Mesenchymal stem cell (in vitro differentiated cells and primary cell): ENCODE results near the gene DUSP9.

Experiments used
- DNase-seq: peaks from one replicate; pipeline ENCODE4 v3.0.0-alpha.2; 2013
- H2AFZ ChIP-seq: one replicate; pipeline ENCODE4 v1.6.1; 2013; ENCODE audit warnings: low read depth, mild to moderate bottlenecking, control low read depth, inconsistent platforms, low read length, moderate library complexity
- H2AK5ac ChIP-seq: 2 replicates; pipeline ENCODE4 v1.6.1; 2013; ENCODE audit warnings: low read length, moderate library complexity, mild to moderate bottlenecking, inconsistent platforms; ENCODE audit not compliant: severe bottlenecking
- H2BK120ac ChIP-seq: one replicate; pipeline ENCODE4 v1.6.1; 2013; ENCODE audit warnings: low read depth, mild to moderate bottlenecking, inconsistent platforms, low read length, moderate library complexity
- H2BK12ac ChIP-seq, 2 experiments: one replicate each; pipeline ENCODE4 v1.6.1; 2013; ENCODE audit warnings: inconsistent platforms in 2 of 2, low read length in 2 of 2, mild to moderate bottlenecking in 2 of 2, moderate library complexity in 2 of 2, control low read depth in 1 of 2
- H2BK15ac ChIP-seq: one replicate; pipeline ENCODE4 v1.6.1; 2013; ENCODE audit warnings: mild to moderate bottlenecking, low read depth, inconsistent platforms; ENCODE audit not compliant: poor library complexity, severe bottlenecking
- H2BK5ac ChIP-seq: 2 replicates; pipeline ENCODE4 v1.6.1; 2013; ENCODE audit warnings: low read depth, mild to moderate bottlenecking, low read length, control low read depth, inconsistent platforms; ENCODE audit not compliant: poor library complexity, severe bottlenecking
- H3K14ac ChIP-seq, 2 experiments: one replicate each; pipeline ENCODE4 v1.6.1; 2013; ENCODE audit warnings: inconsistent platforms in 2 of 2, low read length in 2 of 2, control low read depth in 1 of 2, mild to moderate bottlenecking in 1 of 2, moderate library complexity in 1 of 2
- H3K18ac ChIP-seq, 2 experiments: one replicate each; pipeline ENCODE4 v1.6.1; 2013; ENCODE audit warnings: inconsistent platforms in 2 of 2, low read length in 2 of 2, control low read depth in 1 of 2, low read depth in 1 of 2, mild to moderate bottlenecking in 1 of 2
- H3K23ac ChIP-seq, 2 experiments: one replicate each; pipeline ENCODE4 v1.6.1; 2013; ENCODE audit warnings: inconsistent platforms in 2 of 2, low read length in 2 of 2, mild to moderate bottlenecking in 2 of 2, moderate library complexity in 2 of 2, control low read depth in 1 of 2
- H3K27ac ChIP-seq: 2 replicates; pipeline ENCODE4 v1.5.1; 2013; ENCODE audit warnings: mild to moderate bottlenecking, moderate library complexity, low read length, control low read depth, inconsistent platforms; ENCODE audit not compliant: poor library complexity, severe bottlenecking
- H3K27me3 ChIP-seq, 2 experiments: 2 replicates each; pipeline versions ENCODE4 v1.6.1 to v1.7.0; 2013; ENCODE audit warnings: low read length in 2 of 2, mild to moderate bottlenecking in 2 of 2, moderate library complexity in 2 of 2, control low read depth in 1 of 2, inconsistent platforms in 1 of 2; ENCODE audit not compliant: control insufficient read depth in 1 of 2, insufficient read depth in 1 of 2
- H3K36me3 ChIP-seq, 2 experiments: 2 replicates each; pipeline versions ENCODE4 v1.6.1 to v1.7.0; 2013; ENCODE audit warnings: low read length in 2 of 2, control low read depth in 1 of 2, inconsistent platforms in 1 of 2, low read depth in 1 of 2, mild to moderate bottlenecking in 1 of 2; ENCODE audit not compliant: insufficient read depth in 2 of 2, control insufficient read depth in 1 of 2
- H3K4ac ChIP-seq, 2 experiments: one replicate each; pipeline ENCODE4 v1.6.1; 2013; ENCODE audit warnings: inconsistent platforms in 2 of 2, low read length in 2 of 2, mild to moderate bottlenecking in 2 of 2, moderate library complexity in 2 of 2, control low read depth in 1 of 2, low read depth in 1 of 2
- H3K4me1 ChIP-seq: 2 replicates; pipeline ENCODE4 v1.6.1; 2013; ENCODE audit warnings: low read depth, low read length, control low read depth; ENCODE audit not compliant: control insufficient read depth, insufficient read depth
- H3K4me2 ChIP-seq: 2 replicates; pipeline ENCODE4 v1.6.1; 2013; ENCODE audit warnings: low read length, mild to moderate bottlenecking, inconsistent platforms; ENCODE audit not compliant: poor library complexity, severe bottlenecking
- H3K4me3 ChIP-seq, 2 experiments: 2 replicates each; pipeline versions ENCODE4 v1.5.1 to v1.7.0; 2013; ENCODE audit warnings: low read length in 2 of 2, mild to moderate bottlenecking in 2 of 2, control low read depth in 1 of 2, low read depth in 1 of 2; ENCODE audit not compliant: insufficient read depth in 1 of 2
- H3K79me1 ChIP-seq: replicated peaks from 2 replicates; pipeline ENCODE4 v1.6.1; 2013; ENCODE audit warnings: mild to moderate bottlenecking, control low read depth, low read length, inconsistent platforms; ENCODE audit not compliant: poor library complexity, severe bottlenecking
- H3K9ac ChIP-seq: 2 replicates; pipeline ENCODE4 v1.7.0; 2013; ENCODE audit warnings: mild to moderate bottlenecking, low read length, moderate library complexity
- H3K9me3 ChIP-seq: 2 replicates; pipeline ENCODE4 v1.7.0; 2013; ENCODE audit warnings: mild to moderate bottlenecking, low read length; ENCODE audit not compliant: control insufficient read depth
- H4K8ac ChIP-seq: one replicate; pipeline ENCODE4 v1.6.1; 2013; ENCODE audit warnings: inconsistent platforms, mild to moderate bottlenecking, low read length, moderate library complexity
- H4K91ac ChIP-seq: one replicate; pipeline ENCODE4 v1.6.1; 2013; ENCODE audit warnings: mild to moderate bottlenecking, low read length, inconsistent platforms
- WGBS: methylation state at CpG from one replicate; pipeline ENCODE4 v1.1.7; 2013; ENCODE audit warnings: mixed read lengths; 5-methylcytosine and 5-hydroxymethylcytosine counted together

DUSP9 gene

GRCh38 chrX:153628129-153628528 lies 18.9 kb upstream of the DUSP9 start:
- Histone ChIP-seq H3K23ac (no peak overlapping the region), H3K4me1 (peaks cover 30% of the 10 kb centered on the region), H3K4me2 (no peak overlapping the region), H2BK120ac (no peak overlapping the region), H3K9ac (no peak overlapping the region), H3K27me3 (peaks cover 0 to 75% of the 10 kb centered on the region in 2 experiments), H3K9me3 (peaks cover 24% of the 10 kb centered on the region), H3K36me3 (no peaks in the 10 kb centered on the region), H3K14ac (no peak overlapping the region), H2BK12ac (no peak overlapping the region), H3K4me3 (no peak overlapping the region), H2BK15ac (no peak overlapping the region), H4K91ac (no peak overlapping the region), H3K4ac (no peak overlapping the region), H3K27ac (peak overlapping the region; percentile 30), H2AFZ (no peak overlapping the region), H2AK5ac (no peak overlapping the region), H3K79me1 (no peaks in the 10 kb centered on the region), H2BK5ac (no peak overlapping the region), H3K18ac (no peak overlapping the region), H4K8ac (no peak overlapping the region)
- WGBS, result 98% methylated on average over 8 of the region's 8 CpGs
- no peak for DNase-seq

- Histone ChIP-seq H2BK12ac (no peak overlapping the region), H3K9me3 (peaks cover 24% of the 10 kb centered on the region)
These were observed 18.3 kb upstream of the DUSP9 start for GRCh38 chrX:153628665-153629064.

GRCh38 chrX:153631346-153631745 lies 15.7 kb upstream of the DUSP9 start:
- 98% methylated on average over 2 of the region's 2 CpGs for WGBS
- no peak for DNase-seq
- no peaks in the 10 kb centered on the region for H3K36me3 ChIP-seq
- no peak overlapping the region for H2AFZ ChIP-seq
- H2BK12ac ChIP-seq, result no peak overlapping the region
- peaks cover 21% of the 10 kb centered on the region for H3K4me1 ChIP-seq
- no peak overlapping the region for H3K18ac ChIP-seq
- H3K9ac ChIP-seq, result no peak overlapping the region
- H2BK120ac ChIP-seq, result no peak overlapping the region
- peaks cover 24% of the 10 kb centered on the region for H3K9me3 ChIP-seq
- H4K8ac ChIP-seq, result no peak overlapping the region
- H4K91ac ChIP-seq, result no peak overlapping the region
- no peak overlapping the region for H2BK15ac ChIP-seq
- no peak overlapping the region for H3K4ac ChIP-seq
- H3K4me3 ChIP-seq, result no peak overlapping the region
- H2BK5ac ChIP-seq, result no peak overlapping the region
- peaks cover 0 to 74% of the 10 kb centered on the region in 2 experiments for H3K27me3 ChIP-seq
- no peak overlapping the region for H3K27ac ChIP-seq
- H3K4me2 ChIP-seq, result no peak overlapping the region
- no peak overlapping the region for H3K23ac ChIP-seq
- H3K79me1 ChIP-seq, result no peaks in the 10 kb centered on the region
- H2AK5ac ChIP-seq, result no peak overlapping the region
- no peak overlapping the region for H3K14ac ChIP-seq

More at GRCh38 chrX:153628665-153629064, 18.3 kb upstream of the DUSP9 start:
- Histone ChIP-seq H4K8ac (no peak overlapping the region), H2AK5ac (no peak overlapping the region), H4K91ac (no peak overlapping the region), H3K14ac (no peak overlapping the region), H3K9ac (no peak overlapping the region), H3K4me2 (no peak overlapping the region), H3K4ac (no peak overlapping the region), H3K27ac (no peak overlapping the region), H3K79me1 (no peaks in the 10 kb centered on the region), H3K27me3 (peaks cover 0 to 71% of the 10 kb centered on the region in 2 experiments), H2BK15ac (no peak overlapping the region), H3K4me1 (peaks cover 24% of the 10 kb centered on the region), H3K4me3 (no peak overlapping the region), H3K36me3 (no peaks in the 10 kb centered on the region), H2AFZ (no peak overlapping the region), H2BK120ac (no peak overlapping the region), H2BK5ac (no peak overlapping the region), H3K18ac (no peak overlapping the region), H3K23ac (no peak overlapping the region)
- DNase-seq, result no peak
- WGBS, result 90% methylated on average over 12 of the region's 12 CpGs

GRCh38 chrX:153631907-153632594 lies 15.0 kb upstream of the DUSP9 start:
- H2AFZ ChIP-seq, result no peak overlapping the region
- H2BK15ac ChIP-seq, result no peak overlapping the region
- no peak overlapping the region for H4K91ac ChIP-seq
- no peak overlapping the region for H3K18ac ChIP-seq
- 89% methylated on average over 12 of the region's 19 CpGs for WGBS
- H3K27ac ChIP-seq, result no peak overlapping the region
- H2AK5ac ChIP-seq, result no peak overlapping the region
- no peak overlapping the region for H3K4me2 ChIP-seq
- H3K4ac ChIP-seq, result no peak overlapping the region
- no peak overlapping the region for H3K4me3 ChIP-seq
- H3K14ac ChIP-seq, result no peak overlapping the region
- DNase-seq, result no peak
- H3K9ac ChIP-seq, result no peak overlapping the region
- H3K27me3 ChIP-seq, result peaks cover 0 to 76% of the 10 kb centered on the region in 2 experiments
- H3K9me3 ChIP-seq, result peaks cover 24% of the 10 kb centered on the region
- no peak overlapping the region for H2BK12ac ChIP-seq
- H3K36me3 ChIP-seq, result no peaks in the 10 kb centered on the region
- H2BK5ac ChIP-seq, result no peak overlapping the region
- no peak overlapping the region for H2BK120ac ChIP-seq
- no peak overlapping the region for H3K23ac ChIP-seq
- no peaks in the 10 kb centered on the region for H3K79me1 ChIP-seq
- H3K4me1 ChIP-seq, result peaks cover 19% of the 10 kb centered on the region
- no peak overlapping the region for H4K8ac ChIP-seq
